Measurements from ENCODE around the gene STAB2. TPM values are rescaled to one million over a fixed set of nuclear protein-coding genes. Genes with fewer than 3 reads are reported as not detected.

Gene STAB2
- total RNA-seq, 1 donor from 2014 or later: not detected

GRCh38 chr12:103799504-103799856 lies 212.4 kb downstream of the STAB2 start:
- peaks cover 17% of the 10 kb centered on the region for H3K4me1 Mint-ChIP-seq (ENCODE audit: unreplicated experiment)
- no peak for DNase-seq (ENCODE audit: extremely low spot score, unreplicated experiment)
- H3K27ac Mint-ChIP-seq (ENCODE audit: unreplicated experiment): no peak overlapping the region
- peaks cover 10% of the 10 kb centered on the region for H3K36me3 Mint-ChIP-seq (ENCODE audit: unreplicated experiment)
- no peaks in the 10 kb centered on the region for H3K27me3 Mint-ChIP-seq (ENCODE audit: unreplicated experiment)
- TF ChIP-seq CTCF (IDR thresholded peaks at IDR 0.05): no peak
- H3K9me3 Mint-ChIP-seq (ENCODE audit: unreplicated experiment): no peaks in the 10 kb centered on the region
- no peak overlapping the region for H3K4me3 Mint-ChIP-seq (ENCODE audit: unreplicated experiment)

- DNase-seq (ENCODE audit: extremely low spot score, unreplicated experiment): no peak
- TF ChIP-seq CTCF (IDR thresholded peaks at IDR 0.05): no peak
- peaks cover 23% of the 10 kb centered on the region for H3K4me1 Mint-ChIP-seq (ENCODE audit: unreplicated experiment)
- H3K9me3 Mint-ChIP-seq (ENCODE audit: unreplicated experiment): no peaks in the 10 kb centered on the region
- H3K27ac Mint-ChIP-seq (ENCODE audit: unreplicated experiment): peak overlapping the region; percentile 40
- H3K27me3 Mint-ChIP-seq (ENCODE audit: unreplicated experiment): no peaks in the 10 kb centered on the region
- H3K36me3 Mint-ChIP-seq (ENCODE audit: unreplicated experiment): peaks cover 10% of the 10 kb centered on the region
- no peak overlapping the region for H3K4me3 Mint-ChIP-seq (ENCODE audit: unreplicated experiment)
Observed at GRCh38 chr12:103799857-103800771, 213.0 kb downstream of the STAB2 start.

- H3K27ac Mint-ChIP-seq (ENCODE audit: unreplicated experiment): peak overlapping the region; percentile 15
- H3K27me3 Mint-ChIP-seq (ENCODE audit: unreplicated experiment): no peaks in the 10 kb centered on the region
- no peak for TF ChIP-seq CTCF (IDR thresholded peaks at IDR 0.05)
- peaks cover 39% of the 10 kb centered on the region for H3K4me1 Mint-ChIP-seq (ENCODE audit: unreplicated experiment)
- H3K9me3 Mint-ChIP-seq (ENCODE audit: unreplicated experiment): no peaks in the 10 kb centered on the region
- no peak for DNase-seq (ENCODE audit: extremely low spot score, unreplicated experiment)
- H3K36me3 Mint-ChIP-seq (ENCODE audit: unreplicated experiment): peaks cover 11% of the 10 kb centered on the region
- H3K4me3 Mint-ChIP-seq (ENCODE audit: unreplicated experiment): no peak overlapping the region
Observed at GRCh38 chr12:103801709-103802585, 214.9 kb downstream of the STAB2 start.

GRCh38 chr12:103802586-103802886 lies 215.5 kb downstream of the STAB2 start:
- no peak for DNase-seq (ENCODE audit: extremely low spot score, unreplicated experiment)
- Mint-ChIP-seq H3K36me3 (ENCODE audit: unreplicated experiment) (peaks cover 13% of the 10 kb centered on the region), H3K9me3 (ENCODE audit: unreplicated experiment) (no peaks in the 10 kb centered on the region), H3K27ac (ENCODE audit: unreplicated experiment) (peak overlapping the region; percentile 15), H3K4me1 (ENCODE audit: unreplicated experiment) (peaks cover 43% of the 10 kb centered on the region), H3K27me3 (ENCODE audit: unreplicated experiment) (no peaks in the 10 kb centered on the region), H3K4me3 (ENCODE audit: unreplicated experiment) (no peak overlapping the region)
- TF ChIP-seq CTCF (IDR thresholded peaks at IDR 0.05): no peak

- no peak for DNase-seq (ENCODE audit: extremely low spot score, unreplicated experiment)
- TF ChIP-seq CTCF (IDR thresholded peaks at IDR 0.05): no peak
Observed at GRCh38 chr12:103803847-103804246, 216.8 kb downstream of the STAB2 start.

More at GRCh38 chr12:103803847-103804246, 216.8 kb downstream of the STAB2 start:
- no peaks in the 10 kb centered on the region for H3K27me3 Mint-ChIP-seq (ENCODE audit: unreplicated experiment)
- no peaks in the 10 kb centered on the region for H3K9me3 Mint-ChIP-seq (ENCODE audit: unreplicated experiment)
- peak overlapping the region; percentile 19 for H3K27ac Mint-ChIP-seq (ENCODE audit: unreplicated experiment)
- H3K4me3 Mint-ChIP-seq (ENCODE audit: unreplicated experiment): no peak overlapping the region
- H3K36me3 Mint-ChIP-seq (ENCODE audit: unreplicated experiment): peaks cover 14% of the 10 kb centered on the region
- H3K4me1 Mint-ChIP-seq (ENCODE audit: unreplicated experiment): peaks cover 43% of the 10 kb centered on the region
